A673 (cell line): ENCODE measurements around the gene PSMD13.
"Not testable (repeated sequence)": the region's sequence is repeated elsewhere in the genome, so short reads cannot be mapped to it uniquely, and the experiment has no call there.

Experiments
- EZH2 ChIP-seq: fragments of 200-600 bp; sonication (generic); IDR thresholded peaks from 2 replicates; pipeline ENCODE4 v1.6.1; 2017; ENCODE audit warnings: borderline replicate concordance, low read depth, mild to moderate bottlenecking, mixed read lengths, antibody characterized with exemption, low read length; ENCODE audit not compliant: poor library complexity, severe bottlenecking
- TF ChIP-seq, protein P1 (sequence below): fragments of 300-800, 200-600 bp; sonication (generic); conservative IDR thresholded peaks from 2 replicates; pipeline ENCODE4 v1.5.1; 2017; ENCODE audit warnings: low read depth, mild to moderate bottlenecking, antibody characterized with exemption, low read length, moderate library complexity, mixed read lengths

- TF ChIP-seq, protein P1, sequence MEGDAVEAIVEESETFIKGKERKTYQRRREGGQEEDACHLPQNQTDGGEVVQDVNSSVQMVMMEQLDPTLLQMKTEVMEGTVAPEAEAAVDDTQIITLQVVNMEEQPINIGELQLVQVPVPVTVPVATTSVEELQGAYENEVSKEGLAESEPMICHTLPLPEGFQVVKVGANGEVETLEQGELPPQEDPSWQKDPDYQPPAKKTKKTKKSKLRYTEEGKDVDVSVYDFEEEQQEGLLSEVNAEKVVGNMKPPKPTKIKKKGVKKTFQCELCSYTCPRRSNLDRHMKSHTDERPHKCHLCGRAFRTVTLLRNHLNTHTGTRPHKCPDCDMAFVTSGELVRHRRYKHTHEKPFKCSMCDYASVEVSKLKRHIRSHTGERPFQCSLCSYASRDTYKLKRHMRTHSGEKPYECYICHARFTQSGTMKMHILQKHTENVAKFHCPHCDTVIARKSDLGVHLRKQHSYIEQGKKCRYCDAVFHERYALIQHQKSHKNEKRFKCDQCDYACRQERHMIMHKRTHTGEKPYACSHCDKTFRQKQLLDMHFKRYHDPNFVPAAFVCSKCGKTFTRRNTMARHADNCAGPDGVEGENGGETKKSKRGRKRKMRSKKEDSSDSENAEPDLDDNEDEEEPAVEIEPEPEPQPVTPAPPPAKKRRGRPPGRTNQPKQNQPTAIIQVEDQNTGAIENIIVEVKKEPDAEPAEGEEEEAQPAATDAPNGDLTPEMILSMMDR: 0 out of 2 replicates have a peak, but pooled peaks have one; percentile 20
- TF ChIP-seq EZH2: not testable (repeated sequence)
These were observed 46.9 kb upstream of the PSMD13 start for GRCh38 chr11:189843-190311.
